Iris pigment epithelial cell (primary cell): ENCODE results near the gene SPECC1.
"Not testable (repeated sequence)": the region's sequence is repeated elsewhere in the genome, so short reads cannot be mapped to it uniquely, and the experiment has no call there.

Experiments
- DNase-seq: peaks from one replicate; pipeline ENCODE4 v3.0.0-alpha.2; 2011; ENCODE audit warnings: low read depth

The SPECC1 gene

DNA sequence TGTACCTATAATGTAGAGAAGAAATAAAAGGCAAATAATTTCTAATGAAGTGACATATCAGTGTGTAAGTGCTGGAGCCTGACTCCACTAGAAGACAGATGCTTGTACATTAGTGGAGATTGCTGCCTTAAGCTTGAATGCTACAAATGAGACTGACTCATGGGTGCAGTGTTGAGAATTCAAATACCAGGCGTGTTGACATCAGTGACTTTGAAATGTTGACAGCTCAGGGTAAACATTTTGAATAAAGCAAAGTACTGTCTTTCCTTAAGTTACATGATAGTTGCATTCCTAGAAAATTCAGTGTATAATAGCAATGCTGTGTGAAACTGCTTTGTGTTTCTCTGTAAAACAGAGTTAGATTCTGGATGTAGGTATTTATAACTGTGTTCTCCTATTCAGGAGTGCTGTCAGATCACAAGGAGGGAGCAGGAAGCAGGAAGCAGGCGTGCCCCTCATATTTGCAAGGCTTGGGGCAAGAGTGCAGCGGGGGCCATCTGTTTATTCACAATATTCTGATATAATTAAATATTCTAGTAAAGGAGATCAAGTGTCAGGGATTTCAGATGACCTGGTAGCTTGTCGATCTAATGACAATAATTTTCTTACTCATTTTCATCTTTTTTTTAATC lies 119.0 kb downstream of the SPECC1 start:
- DNase-seq = peak; percentile 39

DNA sequence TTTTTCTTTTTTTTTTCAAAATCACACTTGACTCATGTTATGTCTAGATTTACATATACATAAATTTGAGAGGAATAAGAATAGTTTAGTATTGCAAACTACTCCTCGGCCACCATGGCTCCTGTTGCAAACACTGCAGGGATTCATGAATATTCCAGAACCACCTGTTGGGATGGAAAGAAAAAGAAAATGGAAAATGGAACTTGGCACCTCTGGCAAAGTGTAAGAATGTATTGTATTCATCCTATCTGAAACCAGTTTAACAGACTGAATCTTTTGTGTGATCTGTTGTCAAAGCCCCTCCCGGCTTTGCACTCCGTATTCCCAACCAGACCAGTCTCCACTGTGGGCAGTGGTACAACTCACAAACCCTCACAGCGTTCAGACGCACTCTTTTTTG lies 124.4 kb downstream of the SPECC1 start:
- no peak for DNase-seq

DNA sequence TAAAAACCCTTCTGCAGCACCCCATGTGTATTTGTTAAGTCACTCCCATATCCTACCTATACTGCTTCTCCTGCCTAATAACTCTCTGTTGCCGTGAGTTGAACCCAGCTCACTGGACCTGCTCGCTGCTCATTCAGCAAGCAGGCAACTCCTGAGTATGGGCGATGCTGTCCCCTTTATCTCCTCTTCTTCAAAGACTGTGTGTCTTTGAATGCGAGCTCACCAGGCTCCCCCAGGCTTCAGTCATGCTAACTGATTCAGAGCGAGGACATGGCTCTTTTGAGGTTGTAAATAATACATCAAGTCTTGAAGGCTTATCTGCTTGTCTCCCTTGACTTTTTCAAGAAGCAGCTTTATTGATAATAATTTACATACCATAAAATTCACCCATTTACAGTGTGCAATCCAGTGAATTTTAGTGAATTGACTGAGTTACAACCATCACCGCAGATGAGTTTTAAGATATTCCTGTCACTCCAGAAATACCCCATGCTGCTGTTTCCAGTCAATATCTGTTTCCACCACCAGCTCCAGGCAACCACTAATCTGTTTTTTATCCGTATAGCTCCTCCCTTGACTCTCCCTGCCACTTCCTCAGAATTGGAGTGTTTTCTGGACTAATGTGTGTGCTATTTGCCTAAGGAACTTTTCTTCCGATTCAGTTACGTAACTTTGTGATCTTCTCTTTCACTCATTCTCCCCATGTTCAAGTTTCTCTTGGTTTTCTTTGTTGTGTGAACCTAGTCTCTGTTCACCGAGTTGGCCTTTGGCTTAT lies 132.2 kb downstream of the SPECC1 start:
- DNase-seq = no peak

DNA sequence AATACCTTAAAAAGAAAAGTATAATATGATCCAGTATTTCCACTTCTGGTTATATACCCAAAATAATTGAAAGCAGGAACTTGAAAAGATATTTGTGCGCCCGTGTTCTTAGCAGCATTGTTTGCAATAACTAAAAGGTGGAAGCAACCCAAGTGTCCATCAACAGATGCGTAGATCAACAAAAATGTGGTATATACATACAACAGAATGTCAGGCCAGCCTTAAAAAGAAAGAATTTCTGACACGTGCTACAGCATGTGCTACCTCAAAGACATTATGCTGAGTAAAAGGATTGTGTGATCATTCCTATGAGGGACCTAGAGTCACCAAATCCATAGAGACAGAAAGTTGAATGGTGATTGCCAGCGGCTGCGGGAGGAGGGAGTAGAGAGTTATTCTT lies 133.1 kb downstream of the SPECC1 start:
- no peak for DNase-seq

DNA sequence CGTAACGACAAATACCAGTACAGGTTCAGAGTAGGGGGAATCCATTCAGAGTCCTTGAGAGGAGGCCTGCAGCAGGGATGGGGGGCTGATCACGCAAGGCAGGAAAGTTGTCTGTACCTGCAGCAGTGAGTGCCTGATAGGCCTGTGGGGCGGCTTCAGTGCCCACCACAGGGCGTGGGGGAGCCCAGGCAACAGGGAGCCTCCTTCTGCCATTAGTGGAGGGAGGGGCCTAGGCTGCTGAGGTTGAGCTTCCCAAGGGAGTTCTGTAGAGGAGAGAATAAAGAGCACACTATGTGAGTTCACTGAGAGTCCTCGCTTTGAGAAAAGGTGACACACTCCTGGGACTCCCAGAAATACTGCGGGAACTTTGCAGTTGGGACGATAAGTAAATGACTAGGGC lies 134.6 kb downstream of the SPECC1 start:
- no peak for DNase-seq

DNA sequence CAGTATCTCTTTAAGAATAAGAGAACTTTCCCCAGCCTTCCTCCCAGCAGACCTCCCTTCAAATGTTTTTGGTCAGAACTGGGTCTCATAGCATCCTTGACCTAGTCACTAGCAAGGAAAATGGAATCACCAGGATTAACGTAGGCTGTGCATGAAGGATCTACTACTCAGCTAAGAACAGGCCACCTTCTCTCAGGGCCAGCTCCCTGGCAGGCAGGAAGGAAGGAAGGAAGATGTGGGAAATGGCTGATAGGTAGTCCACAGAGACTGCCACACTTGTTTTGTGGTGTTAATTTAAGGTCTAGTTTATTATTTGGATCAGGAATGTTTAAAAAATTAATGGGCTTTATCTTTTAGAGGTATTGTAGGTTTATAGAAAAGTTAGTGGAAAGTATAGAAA lies 136.4 kb downstream of the SPECC1 start:
- DNase-seq = no peak

DNA sequence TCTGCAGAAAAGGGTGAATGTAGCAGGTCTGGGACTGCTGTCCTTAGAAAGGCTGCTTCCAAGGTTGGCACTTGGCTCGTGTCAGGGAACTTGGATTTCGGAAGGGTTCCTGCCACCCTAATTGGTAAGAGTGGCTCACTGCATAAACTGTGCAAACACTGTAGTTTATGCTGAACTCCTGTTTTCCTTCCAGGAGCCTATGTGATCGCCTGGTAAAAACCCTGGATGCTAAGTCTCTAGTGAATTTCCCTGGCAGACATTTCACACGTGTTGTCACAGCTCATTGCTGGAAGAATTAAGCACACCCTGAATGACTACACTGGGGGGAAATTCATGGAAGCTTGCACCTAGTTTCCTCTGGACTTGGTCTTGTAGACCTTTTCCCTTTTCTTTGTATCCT lies 140.1 kb downstream of the SPECC1 start:
- no peak for DNase-seq

DNA sequence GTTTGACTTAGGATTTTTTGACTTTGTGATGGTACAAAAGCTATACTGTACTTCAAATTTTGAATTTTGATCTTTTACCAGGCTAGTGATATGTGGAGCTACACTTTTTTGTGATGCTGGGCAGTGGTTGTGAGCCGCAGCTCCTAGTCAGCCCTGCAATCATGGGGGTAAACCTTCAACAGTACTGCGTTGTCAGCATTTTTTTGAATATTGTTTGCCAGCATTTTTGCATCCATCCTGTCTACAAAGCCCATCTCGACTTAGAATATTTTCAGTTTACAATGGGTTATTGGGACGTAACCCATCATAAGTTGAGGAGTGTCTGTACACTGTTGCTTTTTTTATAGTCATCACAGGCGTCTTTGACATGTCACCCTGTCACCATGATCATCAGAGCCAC lies 142.0 kb downstream of the SPECC1 start:
- DNase-seq = no peak

DNA sequence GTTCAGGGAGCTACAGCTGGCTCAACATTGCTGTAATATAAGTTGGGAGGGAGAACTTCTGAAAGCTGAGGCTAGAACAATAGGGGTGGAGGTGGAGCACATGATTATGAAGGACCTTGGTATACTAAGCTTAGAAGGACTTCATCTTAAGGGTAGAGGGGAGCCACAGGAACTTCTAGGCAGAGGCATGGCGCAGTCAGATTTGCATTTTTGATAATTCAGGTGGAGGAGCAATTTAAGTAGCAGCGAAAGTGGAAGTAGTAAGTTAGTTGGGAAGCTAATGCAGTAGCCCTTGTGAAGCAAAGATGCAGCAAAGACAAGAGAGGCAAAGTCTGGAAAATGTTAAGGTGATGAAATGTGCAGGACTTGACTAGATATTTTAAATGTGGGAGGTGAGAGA lies 144.1 kb downstream of the SPECC1 start:
- no peak for DNase-seq

DNA sequence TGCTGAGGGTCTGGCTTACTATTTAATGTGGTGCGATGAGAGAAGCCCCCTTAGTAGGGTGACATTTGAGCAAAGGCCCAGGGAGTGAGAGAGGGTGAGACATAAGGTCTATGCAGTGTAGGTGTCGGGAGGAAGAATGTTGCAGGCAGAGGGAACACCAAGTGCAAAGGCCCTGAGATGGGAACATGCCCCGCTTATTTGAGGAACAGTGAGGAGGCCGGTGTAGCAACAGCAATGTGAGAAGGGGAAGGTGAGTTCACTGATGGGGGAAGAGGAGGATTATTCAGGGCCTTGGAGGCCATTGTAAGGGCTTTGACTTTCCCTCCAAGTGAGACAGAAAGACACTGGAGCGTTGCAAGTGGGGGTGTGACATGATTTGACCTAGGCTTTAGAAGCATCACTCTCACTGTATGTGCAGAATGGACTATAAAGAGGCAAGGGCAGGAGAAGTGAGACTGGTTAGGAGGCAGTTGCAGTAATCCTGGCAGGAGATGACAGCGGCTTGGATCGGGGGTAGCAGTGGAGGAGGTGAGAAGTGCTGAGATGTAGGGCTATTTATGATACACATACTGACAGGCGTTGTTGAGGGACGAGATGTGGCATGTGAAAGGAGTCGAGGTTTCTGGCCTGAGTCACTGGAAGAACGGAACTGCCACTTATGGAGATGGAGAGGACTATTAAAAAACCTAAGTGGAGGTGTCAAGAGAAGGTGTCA lies 145.3 kb downstream of the SPECC1 start:
- DNase-seq = no peak

DNA sequence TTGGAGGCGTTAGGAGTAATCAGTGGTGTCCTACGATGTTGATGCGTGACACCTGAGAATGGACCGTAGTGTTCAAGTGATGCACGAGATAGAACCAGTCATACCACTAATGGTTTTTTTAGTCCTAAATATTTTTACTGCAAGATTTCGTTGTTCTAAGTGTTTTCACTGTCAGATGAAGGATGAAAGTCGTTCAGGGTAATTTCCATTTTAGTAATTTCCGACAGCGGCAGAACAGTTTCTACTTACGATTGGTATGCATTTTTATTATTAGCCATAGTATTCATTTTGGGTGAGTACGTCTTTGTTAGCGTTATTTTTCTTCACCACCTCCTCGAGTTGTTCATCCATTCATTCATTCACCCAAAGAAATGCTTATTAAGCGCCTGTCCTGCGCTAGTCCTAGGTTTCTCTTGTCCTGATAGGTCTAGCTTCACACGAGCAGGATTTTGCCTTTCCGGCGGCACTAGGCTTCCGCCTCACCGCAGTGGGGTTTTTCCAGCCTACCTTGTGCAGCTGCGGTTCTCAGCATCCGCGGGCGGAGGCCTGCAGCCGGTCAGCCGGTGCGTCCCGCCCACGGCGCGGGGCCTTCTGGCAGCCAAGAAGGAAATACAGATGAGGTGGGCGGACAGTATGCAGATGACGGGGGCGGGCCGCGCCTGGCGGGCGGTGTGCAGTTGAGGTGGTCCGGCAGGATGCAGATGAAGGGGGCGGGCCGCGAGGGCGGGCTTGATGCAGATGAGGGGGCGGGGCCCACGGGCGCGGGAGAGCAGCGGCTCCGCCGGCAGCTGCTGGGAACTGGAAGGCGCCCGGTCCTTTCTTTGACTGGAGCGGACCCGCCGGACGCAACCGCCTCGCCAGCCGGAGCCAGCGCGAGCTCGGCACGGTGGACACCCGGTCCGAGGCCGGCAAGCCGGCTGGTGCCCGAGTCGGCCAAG lies 146.4 kb downstream of the SPECC1 start:
- DNase-seq = peak; percentile 96

DNA sequence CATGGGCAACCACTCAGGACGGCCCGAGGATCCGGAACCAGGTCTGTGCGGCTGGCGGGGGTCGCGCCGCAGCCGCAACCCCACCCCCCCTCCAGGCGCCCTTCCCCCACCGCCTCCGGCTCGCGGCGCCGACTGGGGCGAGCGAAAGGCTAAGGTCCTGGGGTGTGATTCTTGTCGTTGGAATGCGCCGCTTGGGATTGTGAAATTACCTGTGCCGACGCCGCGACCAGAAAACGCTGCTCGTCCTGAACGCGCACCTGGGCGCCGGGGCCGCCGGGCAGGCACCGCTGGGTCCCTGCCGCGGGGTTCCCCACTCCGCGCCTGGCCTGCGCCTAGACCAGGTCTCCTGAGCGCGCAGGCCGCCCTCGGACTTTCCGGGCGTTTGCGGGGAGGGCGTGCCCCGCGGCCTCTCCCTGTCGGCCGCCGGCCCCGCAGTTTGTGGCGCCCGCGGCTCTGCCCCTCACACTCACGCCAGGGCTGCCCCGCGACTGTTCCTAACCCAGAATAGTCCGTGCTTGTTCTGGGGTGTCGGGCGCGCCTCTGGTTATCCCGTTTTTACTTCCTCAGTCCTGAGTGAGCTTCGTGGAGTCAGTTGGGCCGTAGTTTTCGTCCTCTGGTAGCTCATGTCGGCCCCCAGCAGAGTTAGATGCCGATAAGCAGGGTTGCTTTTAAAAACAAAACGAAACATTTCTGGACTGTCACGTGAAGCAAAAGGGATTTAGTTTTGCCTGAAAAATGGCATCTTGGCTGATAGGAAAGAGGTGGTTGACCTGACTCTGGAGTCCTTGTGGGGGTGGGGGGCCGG lies 147.2 kb downstream of the SPECC1 start:
- peak; percentile 28 for DNase-seq

DNA sequence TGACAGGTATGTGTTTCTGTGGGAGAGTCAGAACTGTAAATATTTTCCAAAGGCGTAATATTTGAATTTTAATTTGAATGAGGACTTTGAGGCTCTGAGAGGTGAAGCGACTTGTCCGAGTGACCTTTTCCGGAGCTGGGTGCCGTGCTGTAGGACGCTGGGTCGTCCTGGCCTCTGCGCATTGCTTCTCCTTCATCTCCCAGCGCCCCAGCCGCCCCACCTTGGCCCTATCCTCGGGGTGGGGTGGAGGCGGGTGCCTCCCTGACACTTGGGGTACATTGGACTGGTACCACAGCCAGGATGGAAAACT lies 147.8 kb downstream of the SPECC1 start:
- no peak for DNase-seq

DNA sequence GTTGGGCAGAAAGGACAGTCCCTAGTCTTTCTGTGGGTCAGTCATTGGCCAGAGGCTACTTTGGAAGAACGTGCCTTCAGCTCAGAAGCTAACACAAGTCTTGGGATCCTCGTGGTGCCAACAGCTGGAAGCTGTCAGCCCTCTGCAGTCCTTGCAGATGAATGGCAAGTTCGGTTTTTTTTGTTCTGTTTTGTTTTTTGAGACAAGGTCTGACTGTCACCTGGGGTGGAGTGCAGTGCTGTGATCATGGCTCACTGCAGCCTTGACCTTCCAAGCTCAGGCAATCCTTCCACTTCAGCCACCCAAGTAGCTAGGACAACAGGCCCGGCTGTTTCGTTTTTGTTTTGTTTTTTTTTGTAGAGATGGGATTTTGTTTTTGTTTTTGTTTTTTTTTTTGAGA lies 149.4 kb downstream of the SPECC1 start:
- DNase-seq = no peak

DNA sequence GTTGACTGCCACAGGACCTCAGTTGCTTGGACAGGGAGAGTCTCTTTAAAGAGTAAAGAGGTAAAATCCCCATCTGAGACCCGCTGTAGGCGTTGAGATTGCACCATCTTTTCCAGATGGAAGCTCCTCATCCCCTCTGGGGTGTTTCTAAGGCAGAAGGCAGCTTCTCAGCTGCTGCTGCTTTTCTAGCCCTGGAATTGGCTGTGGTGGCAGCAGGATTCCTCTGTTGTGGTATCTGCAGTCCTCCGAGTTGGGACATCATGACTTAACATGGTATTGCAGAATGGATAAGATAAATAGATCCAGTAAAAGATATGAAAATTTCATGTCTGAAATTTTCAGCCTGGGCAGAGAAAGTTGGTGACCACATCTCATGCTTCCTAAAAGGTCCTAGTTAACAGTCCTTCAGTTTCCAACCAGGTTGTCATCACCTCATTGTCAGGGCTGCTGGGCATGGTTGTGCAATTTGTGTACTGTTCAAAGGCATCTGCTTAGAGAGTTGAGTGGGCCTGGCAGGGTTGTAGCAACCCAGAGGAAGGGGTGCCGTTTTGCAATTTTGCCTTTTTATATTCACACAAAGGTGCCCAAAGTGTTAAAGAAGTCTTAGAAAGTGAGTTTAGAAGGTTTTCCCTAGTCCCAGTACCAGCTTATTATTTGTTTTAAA lies 150.4 kb downstream of the SPECC1 start:
- peak; percentile 3 for DNase-seq

DNA sequence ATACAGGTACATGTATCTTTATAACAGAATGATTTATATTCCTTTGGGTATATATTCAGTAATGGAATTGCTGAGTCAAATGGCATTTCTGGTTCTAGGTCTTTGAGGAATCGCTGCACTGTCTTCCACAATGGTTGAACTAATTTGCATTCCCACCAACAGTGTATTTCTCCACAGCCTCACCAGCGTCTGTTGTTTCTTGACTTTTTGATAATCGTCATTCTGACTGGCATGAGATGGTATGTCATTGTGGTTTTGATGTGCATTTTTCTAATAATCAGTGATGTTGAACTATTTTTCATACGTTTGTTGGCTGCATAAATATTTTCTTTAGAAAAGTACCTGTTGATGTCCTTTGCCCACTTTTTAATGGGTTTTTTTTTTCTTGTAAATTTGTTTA lies 156.4 kb downstream of the SPECC1 start:
- DNase-seq = not testable (repeated sequence)

DNA sequence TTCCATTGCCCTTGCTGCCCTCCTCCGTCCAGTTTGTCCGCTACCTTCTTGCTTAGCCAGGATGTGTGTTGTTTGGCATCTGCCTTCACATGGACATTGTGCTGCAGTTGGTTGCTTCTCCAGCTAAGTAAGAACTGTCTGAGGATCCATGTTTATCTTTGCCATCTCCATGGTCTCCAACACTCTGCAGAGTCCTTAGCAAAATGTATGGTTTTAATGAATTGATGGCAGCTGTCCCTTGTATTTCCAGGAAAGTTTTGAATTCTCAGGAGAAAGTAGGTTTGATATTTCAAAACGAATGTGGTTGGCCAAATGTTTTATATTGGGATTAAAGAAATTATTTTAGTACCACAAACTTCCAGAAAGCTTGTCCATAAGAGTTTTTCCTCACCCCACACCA lies 160.9 kb downstream of the SPECC1 start:
- DNase-seq = no peak

DNA sequence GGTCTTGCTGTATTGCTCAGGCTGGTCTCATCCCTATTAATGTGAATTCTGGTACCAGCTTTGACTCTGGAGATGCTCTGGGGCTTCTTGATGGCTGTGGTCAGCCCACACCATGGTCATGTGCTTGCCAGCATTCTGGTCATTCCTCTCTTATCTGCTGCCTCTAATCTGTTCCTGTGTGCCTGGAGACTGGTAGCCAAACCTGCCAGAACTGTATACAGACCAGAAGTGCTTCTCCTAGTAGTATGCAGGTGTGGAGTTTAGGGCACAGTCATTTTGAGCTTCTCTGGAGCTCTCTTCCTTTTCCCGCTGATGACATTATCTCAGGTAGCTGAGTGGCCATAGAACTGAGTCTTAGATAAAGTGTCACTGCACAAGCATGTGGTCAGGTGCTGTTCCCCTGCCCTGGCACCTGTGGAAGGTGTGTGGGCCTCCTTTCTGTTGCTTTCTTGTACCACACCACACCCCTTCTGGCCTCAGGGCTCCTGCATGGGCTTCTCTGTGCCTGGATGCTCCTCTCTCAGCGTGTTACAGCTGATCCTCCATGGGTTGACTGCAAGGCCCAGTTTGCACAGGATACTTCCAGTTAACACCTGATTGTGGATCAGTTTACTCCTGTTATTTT lies 162.7 kb downstream of the SPECC1 start:
- DNase-seq = peak; percentile 15

DNA sequence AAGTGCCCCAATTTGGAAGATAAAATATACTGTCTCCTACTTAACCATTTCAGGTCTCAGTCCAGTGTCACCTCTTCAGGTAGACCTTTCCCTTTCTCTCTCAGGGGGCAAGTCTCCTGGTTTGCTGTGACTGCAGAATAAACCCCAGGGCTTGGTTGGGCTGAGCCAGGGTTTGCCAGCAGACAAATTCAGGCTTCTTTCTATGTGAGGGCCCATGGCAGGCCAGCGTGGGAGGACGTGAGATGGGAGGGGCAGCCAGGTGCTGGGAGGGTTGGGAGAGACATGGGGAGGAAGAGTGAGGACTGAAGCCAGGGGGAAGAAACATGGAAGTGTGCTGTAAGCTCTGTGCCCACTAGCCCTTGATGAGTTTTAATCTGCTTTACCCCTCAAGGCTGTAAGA lies 163.2 kb downstream of the SPECC1 start:
- no peak for DNase-seq

DNA sequence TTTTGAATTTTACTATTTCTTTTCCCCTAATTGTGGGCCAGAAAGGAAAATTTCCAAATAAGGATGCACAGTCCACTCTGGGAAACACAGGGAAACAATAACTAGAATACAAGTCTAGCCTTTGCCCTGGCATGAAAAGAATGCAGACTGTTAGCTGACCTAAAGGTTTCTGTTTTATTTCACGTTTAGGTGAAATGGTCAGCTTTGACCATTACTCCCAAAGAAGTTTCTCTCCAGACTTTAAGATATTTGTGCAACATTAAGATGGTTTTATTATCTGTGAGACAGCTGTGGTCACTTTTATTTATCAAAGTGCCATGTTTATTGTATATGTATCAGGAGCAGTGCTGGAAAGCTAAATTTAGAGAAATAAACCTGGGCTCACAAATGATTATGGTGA lies 163.9 kb downstream of the SPECC1 start:
- no peak for DNase-seq
